Neural cell (in vitro differentiated cells): ENCODE measurements around the gene NRP1. TPM values are rescaled to one million over a fixed set of nuclear protein-coding genes. Genes with fewer than 3 reads are reported as not detected.

Experiments used
- H2AFZ ChIP-seq: fragments of 200-600, 300-800 bp; sonication (generic), shearing (Covaris generic); 2 replicates; pipeline ENCODE4 v1.6.0; 2014; ENCODE audit warnings: low read depth, mild to moderate bottlenecking, antibody characterized with exemption, low read length, moderate library complexity
- H3F3A ChIP-seq: fragments of 200-600 bp; shearing (Covaris generic); 2 replicates; pipeline ENCODE4 v1.6.1; 2016; ENCODE audit warnings: mild to moderate bottlenecking, moderate library complexity, mixed read lengths, antibody characterized with exemption, low read length; ENCODE audit not compliant: insufficient read depth, poor library complexity, severe bottlenecking
- H3K27ac ChIP-seq: fragments of 200-600, 300-800 bp; sonication (generic), shearing (Covaris generic); 2 replicates; pipeline ENCODE4 v1.5.1; 2014; ENCODE audit warnings: mild to moderate bottlenecking, low read length, moderate library complexity
- H3K27me3 ChIP-seq: fragments of 300-800, 200-600 bp; sonication (generic), shearing (Covaris generic); 2 replicates; pipeline ENCODE4 v1.6.0; 2014; ENCODE audit warnings: mild to moderate bottlenecking, low read depth, low read length, moderate library complexity; ENCODE audit not compliant: insufficient read depth
- H3K36me3 ChIP-seq: fragments of 300-800, 200-600 bp; sonication (generic), shearing (Covaris generic); 2 replicates; pipeline ENCODE4 v1.5.1; 2014; ENCODE audit warnings: mild to moderate bottlenecking, antibody characterized with exemption, low read length, moderate library complexity; ENCODE audit not compliant: insufficient read depth
- H3K4me2 ChIP-seq: fragments of 300-800, 200-600 bp; sonication (generic), shearing (Covaris generic); 2 replicates; pipeline ENCODE4 v1.6.0; 2014; ENCODE audit warnings: mild to moderate bottlenecking, low read length
- H3K4me3 ChIP-seq: fragments of 300-800, 200-600 bp; sonication (generic), shearing (Covaris generic); 2 replicates; pipeline ENCODE4 v1.5.1; 2014; ENCODE audit warnings: mild to moderate bottlenecking, low read length, moderate library complexity
- H3K79me2 ChIP-seq: fragments of 200-600 bp; shearing (Covaris generic); replicated peaks from 2 replicates; pipeline ENCODE4 v1.6.0; 2014; ENCODE audit warnings: mild to moderate bottlenecking, low read length, moderate library complexity; ENCODE audit not compliant: insufficient read depth
- H3K9ac ChIP-seq: fragments of 300-800, 200-600 bp; sonication (generic), shearing (Covaris generic); 2 replicates; pipeline ENCODE4 v1.6.1; 2016; ENCODE audit warnings: mild to moderate bottlenecking, low read length, mixed read lengths
- H3K9me2 ChIP-seq: fragments of 200-600 bp; shearing (Covaris generic); 2 replicates; pipeline ENCODE4 v1.6.1; 2016; ENCODE audit warnings: mild to moderate bottlenecking, low read length, mixed read lengths; ENCODE audit not compliant: insufficient read depth
- H3K9me3 ChIP-seq: fragments of 200-600, 300-800 bp; sonication (generic), shearing (Covaris generic); 2 replicates; pipeline ENCODE4 v1.6.1; 2016; ENCODE audit warnings: mild to moderate bottlenecking, mixed run types, low read length, moderate library complexity, mixed read lengths
- H4K20me1 ChIP-seq: fragments of 200-600 bp; shearing (Covaris generic); 2 replicates; pipeline ENCODE4 v1.6.1; 2016; ENCODE audit warnings: mild to moderate bottlenecking, mixed run types; ENCODE audit not compliant: insufficient read depth
- EP300 ChIP-seq: fragments of 450-650 bp; conservative IDR thresholded peaks from 2 replicates; pipeline ENCODE4 v1.6.1; 2014; ENCODE audit warnings: antibody characterized with exemption, mild to moderate bottlenecking, moderate library complexity; ENCODE audit not compliant: poor library complexity, severe bottlenecking
- EZH2 ChIP-seq: fragments of 200-600, 300-800 bp; shearing (Covaris generic), sonication (generic); IDR thresholded peaks from 2 replicates; pipeline ENCODE4 v1.6.1; 2014; ENCODE audit warnings: antibody characterized with exemption, low read length, borderline replicate concordance, mild to moderate bottlenecking; ENCODE audit not compliant: insufficient read depth, poor library complexity, severe bottlenecking
- MXI1 ChIP-seq: fragments of 450-650 bp; conservative IDR thresholded peaks from 2 replicates; pipeline ENCODE4 v1.6.1; 2014; ENCODE audit warnings: antibody characterized with exemption, mild to moderate bottlenecking; ENCODE audit not compliant: poor library complexity, severe bottlenecking
- POLR2AphosphoS5 ChIP-seq: IDR thresholded peaks from 2 replicates; pipeline ENCODE4 v1.6.1; 2012
- RAD21 ChIP-seq: fragments of 450-650 bp; conservative IDR thresholded peaks from 2 replicates; pipeline ENCODE4 v1.6.1; 2014; ENCODE audit warnings: antibody characterized with exemption, mild to moderate bottlenecking, moderate library complexity
- SMC3 ChIP-seq: fragments of 450-650 bp; conservative IDR thresholded peaks from 2 replicates; pipeline ENCODE4 v1.6.1; 2014; ENCODE audit warnings: antibody characterized with exemption, mild to moderate bottlenecking, moderate library complexity; ENCODE audit not compliant: poor library complexity
- TAF1 ChIP-seq: IDR thresholded peaks from 2 replicates; pipeline ENCODE4 v1.6.1; 2012; ENCODE audit warnings: low read depth
- polyA plus RNA-seq: library from polyadenylated mRNA; depleted of rRNA; stranded (reverse); fragments of >200 nt; gene quantifications from 2 replicates; pipeline ENCODE4 v1.2.3, GENCODE V29; 2014
- TF ChIP-seq, protein P1 (sequence below): fragments of 450-650 bp; IDR thresholded peaks from 2 replicates; pipeline ENCODE4 v1.5.1; 2014; ENCODE audit warnings: antibody characterized with exemption, mild to moderate bottlenecking, moderate library complexity; ENCODE audit not compliant: poor library complexity, severe bottlenecking
- TF ChIP-seq, protein P2 (sequence below): IDR thresholded peaks from 2 replicates; pipeline ENCODE4 v1.6.1; 2012; ENCODE audit warnings: borderline replicate concordance

NRP1 gene
- polyA plus RNA-seq, 1 donor from 2014 or later: 23.2 TPM

DNA sequence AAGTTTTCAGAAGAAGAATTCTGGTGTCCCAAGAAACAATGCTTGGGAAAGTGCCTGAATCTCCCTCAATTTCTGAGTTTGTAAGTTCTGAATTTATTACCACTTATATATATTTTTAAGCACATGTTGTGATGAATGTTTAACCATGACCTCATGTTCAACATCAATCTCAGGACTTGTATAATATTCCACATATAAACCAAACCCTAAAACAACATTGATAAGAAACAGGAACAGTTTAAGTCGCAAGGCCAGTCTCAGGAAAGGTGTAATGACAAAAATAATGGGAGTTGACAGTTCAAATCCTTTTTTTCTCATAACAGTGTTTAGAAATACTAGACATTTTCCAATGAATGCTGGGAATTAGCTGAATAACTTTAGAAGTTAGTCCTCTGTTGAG, 22.8 kb downstream of the NRP1 start:
- TF ChIP-seq EP300 (no peak), TAF1 (no peak), MXI1 (no peak), RAD21 (no peak), SMC3 (no peak), EZH2 (no peak), POLR2AphosphoS5 (no peak)
- TF ChIP-seq, protein P1, sequence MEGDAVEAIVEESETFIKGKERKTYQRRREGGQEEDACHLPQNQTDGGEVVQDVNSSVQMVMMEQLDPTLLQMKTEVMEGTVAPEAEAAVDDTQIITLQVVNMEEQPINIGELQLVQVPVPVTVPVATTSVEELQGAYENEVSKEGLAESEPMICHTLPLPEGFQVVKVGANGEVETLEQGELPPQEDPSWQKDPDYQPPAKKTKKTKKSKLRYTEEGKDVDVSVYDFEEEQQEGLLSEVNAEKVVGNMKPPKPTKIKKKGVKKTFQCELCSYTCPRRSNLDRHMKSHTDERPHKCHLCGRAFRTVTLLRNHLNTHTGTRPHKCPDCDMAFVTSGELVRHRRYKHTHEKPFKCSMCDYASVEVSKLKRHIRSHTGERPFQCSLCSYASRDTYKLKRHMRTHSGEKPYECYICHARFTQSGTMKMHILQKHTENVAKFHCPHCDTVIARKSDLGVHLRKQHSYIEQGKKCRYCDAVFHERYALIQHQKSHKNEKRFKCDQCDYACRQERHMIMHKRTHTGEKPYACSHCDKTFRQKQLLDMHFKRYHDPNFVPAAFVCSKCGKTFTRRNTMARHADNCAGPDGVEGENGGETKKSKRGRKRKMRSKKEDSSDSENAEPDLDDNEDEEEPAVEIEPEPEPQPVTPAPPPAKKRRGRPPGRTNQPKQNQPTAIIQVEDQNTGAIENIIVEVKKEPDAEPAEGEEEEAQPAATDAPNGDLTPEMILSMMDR: no peak
- TF ChIP-seq, protein P2, sequence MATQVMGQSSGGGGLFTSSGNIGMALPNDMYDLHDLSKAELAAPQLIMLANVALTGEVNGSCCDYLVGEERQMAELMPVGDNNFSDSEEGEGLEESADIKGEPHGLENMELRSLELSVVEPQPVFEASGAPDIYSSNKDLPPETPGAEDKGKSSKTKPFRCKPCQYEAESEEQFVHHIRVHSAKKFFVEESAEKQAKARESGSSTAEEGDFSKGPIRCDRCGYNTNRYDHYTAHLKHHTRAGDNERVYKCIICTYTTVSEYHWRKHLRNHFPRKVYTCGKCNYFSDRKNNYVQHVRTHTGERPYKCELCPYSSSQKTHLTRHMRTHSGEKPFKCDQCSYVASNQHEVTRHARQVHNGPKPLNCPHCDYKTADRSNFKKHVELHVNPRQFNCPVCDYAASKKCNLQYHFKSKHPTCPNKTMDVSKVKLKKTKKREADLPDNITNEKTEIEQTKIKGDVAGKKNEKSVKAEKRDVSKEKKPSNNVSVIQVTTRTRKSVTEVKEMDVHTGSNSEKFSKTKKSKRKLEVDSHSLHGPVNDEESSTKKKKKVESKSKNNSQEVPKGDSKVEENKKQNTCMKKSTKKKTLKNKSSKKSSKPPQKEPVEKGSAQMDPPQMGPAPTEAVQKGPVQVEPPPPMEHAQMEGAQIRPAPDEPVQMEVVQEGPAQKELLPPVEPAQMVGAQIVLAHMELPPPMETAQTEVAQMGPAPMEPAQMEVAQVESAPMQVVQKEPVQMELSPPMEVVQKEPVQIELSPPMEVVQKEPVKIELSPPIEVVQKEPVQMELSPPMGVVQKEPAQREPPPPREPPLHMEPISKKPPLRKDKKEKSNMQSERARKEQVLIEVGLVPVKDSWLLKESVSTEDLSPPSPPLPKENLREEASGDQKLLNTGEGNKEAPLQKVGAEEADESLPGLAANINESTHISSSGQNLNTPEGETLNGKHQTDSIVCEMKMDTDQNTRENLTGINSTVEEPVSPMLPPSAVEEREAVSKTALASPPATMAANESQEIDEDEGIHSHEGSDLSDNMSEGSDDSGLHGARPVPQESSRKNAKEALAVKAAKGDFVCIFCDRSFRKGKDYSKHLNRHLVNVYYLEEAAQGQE: no peak
- Histone ChIP-seq H3K79me2 (peaks cover 24% of the 10 kb centered on the region), H3K9me3 (no peaks in the 10 kb centered on the region), H3K4me3 (no peak overlapping the region), H3K27me3 (no peaks in the 10 kb centered on the region), H3F3A (no peaks in the 10 kb centered on the region), H2AFZ (no peak overlapping the region), H4K20me1 (no peaks in the 10 kb centered on the region), H3K27ac (no peak overlapping the region), H3K9me2 (no peaks in the 10 kb centered on the region), H3K36me3 (no peaks in the 10 kb centered on the region), H3K4me2 (no peak overlapping the region), H3K9ac (no peak overlapping the region)

DNA sequence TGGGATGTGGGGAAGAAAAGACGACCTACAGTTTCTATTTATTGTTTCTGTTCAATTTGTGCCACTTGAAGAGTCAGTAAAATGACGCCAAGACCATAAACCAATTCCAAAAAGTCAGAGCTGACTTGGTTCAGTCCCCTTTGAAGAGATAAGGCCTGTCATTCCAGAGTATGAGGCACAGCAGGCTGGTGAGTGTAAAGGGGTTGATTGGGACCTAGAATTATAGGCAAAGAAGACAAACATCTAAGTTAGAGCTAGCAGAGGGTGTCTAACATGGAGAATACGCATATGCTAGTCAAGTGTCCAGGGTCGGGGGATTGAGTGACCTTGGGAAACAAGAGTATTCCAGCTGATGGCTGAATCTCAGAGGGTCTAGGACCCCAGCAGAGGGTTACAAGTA, 23.6 kb downstream of the NRP1 start:
- Histone ChIP-seq H3K9ac (no peak overlapping the region), H3K79me2 (peaks cover 22% of the 10 kb centered on the region), H4K20me1 (no peaks in the 10 kb centered on the region), H3K4me2 (no peak overlapping the region), H3K9me2 (no peaks in the 10 kb centered on the region), H3K27ac (no peak overlapping the region), H3K4me3 (no peak overlapping the region), H3K27me3 (no peaks in the 10 kb centered on the region), H3K9me3 (no peaks in the 10 kb centered on the region), H3F3A (no peaks in the 10 kb centered on the region), H2AFZ (no peak overlapping the region), H3K36me3 (no peaks in the 10 kb centered on the region)
- TF ChIP-seq, protein P1: no peak
- TF ChIP-seq SMC3 (no peak), EZH2 (no peak), RAD21 (no peak)
